ENCODE results near the gene HNF4A.

DNA sequence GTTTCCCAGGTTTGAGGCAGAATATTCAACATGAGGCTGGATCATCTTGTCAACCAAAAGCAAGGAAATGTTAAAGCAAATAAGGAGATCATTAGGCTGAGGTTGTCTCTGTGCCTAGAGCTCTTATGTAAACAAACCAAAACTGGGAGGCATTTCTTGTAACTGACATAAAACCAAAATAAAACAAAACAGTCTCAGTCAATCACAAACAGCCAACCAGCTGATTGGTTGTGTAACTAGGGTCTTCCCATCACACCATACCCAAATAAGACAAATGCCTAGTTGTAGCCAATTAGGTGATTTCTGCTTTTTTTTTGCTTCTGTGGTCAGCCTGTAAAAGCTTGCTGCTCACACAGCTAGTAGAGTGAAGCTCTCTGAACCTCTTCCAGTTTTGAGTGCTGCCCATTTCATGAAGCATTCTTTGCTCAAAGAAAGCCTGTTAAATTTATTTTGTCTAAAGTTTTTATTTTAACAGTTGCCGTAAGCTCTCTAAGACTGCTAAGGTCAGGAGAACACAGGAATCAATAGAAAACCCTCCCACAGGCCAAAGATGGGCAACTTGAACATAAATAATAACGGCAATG is 35.6 kb upstream of the HNF4A start:
- TF ChIP-seq, protein P1, sequence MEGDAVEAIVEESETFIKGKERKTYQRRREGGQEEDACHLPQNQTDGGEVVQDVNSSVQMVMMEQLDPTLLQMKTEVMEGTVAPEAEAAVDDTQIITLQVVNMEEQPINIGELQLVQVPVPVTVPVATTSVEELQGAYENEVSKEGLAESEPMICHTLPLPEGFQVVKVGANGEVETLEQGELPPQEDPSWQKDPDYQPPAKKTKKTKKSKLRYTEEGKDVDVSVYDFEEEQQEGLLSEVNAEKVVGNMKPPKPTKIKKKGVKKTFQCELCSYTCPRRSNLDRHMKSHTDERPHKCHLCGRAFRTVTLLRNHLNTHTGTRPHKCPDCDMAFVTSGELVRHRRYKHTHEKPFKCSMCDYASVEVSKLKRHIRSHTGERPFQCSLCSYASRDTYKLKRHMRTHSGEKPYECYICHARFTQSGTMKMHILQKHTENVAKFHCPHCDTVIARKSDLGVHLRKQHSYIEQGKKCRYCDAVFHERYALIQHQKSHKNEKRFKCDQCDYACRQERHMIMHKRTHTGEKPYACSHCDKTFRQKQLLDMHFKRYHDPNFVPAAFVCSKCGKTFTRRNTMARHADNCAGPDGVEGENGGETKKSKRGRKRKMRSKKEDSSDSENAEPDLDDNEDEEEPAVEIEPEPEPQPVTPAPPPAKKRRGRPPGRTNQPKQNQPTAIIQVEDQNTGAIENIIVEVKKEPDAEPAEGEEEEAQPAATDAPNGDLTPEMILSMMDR (conservative IDR thresholded peaks at IDR 0.05; ENCODE audit: low read depth, low read length) = no peak
- TF ChIP-seq POLR2A (IDR thresholded peaks at IDR 0.05; ENCODE audit: low read depth, low read length) = no peak
- TF ChIP-seq RAD21 (IDR thresholded peaks at IDR 0.05; ENCODE audit: low read length) = no peak
- TF ChIP-seq CEBPB (IDR thresholded peaks at IDR 0.05; ENCODE audit: low read depth, low read length) = no peak
- TF ChIP-seq SMC3 (IDR thresholded peaks at IDR 0.05; ENCODE audit: low read depth, low read length) = no peak
- TF ChIP-seq, protein P2, sequence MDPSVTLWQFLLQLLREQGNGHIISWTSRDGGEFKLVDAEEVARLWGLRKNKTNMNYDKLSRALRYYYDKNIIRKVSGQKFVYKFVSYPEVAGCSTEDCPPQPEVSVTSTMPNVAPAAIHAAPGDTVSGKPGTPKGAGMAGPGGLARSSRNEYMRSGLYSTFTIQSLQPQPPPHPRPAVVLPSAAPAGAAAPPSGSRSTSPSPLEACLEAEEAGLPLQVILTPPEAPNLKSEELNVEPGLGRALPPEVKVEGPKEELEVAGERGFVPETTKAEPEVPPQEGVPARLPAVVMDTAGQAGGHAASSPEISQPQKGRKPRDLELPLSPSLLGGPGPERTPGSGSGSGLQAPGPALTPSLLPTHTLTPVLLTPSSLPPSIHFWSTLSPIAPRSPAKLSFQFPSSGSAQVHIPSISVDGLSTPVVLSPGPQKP (IDR thresholded peaks at IDR 0.05; ENCODE audit: borderline replicate concordance, low read depth, low read length) = no peak
- no peak for TF ChIP-seq MAZ (IDR thresholded peaks at IDR 0.05; ENCODE audit: borderline replicate concordance, low read depth, low read length)
- TF ChIP-seq FOS (IDR thresholded peaks at IDR 0.05; ENCODE audit: low read depth, low read length) = no peak
- TF ChIP-seq MAFK (IDR thresholded peaks at IDR 0.05; ENCODE audit: low read depth, low read length) = no peak
- no peak for TF ChIP-seq NFE2L2 (IDR thresholded peaks at IDR 0.05; ENCODE audit: low read depth, low read length)
- TF ChIP-seq, protein P3, sequence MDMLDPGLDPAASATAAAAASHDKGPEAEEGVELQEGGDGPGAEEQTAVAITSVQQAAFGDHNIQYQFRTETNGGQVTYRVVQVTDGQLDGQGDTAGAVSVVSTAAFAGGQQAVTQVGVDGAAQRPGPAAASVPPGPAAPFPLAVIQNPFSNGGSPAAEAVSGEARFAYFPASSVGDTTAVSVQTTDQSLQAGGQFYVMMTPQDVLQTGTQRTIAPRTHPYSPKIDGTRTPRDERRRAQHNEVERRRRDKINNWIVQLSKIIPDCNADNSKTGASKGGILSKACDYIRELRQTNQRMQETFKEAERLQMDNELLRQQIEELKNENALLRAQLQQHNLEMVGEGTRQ (IDR thresholded peaks at IDR 0.05; ENCODE audit: low read depth, low read length) = no peak
- no peak for TF ChIP-seq RCOR1 (IDR thresholded peaks at IDR 0.05; ENCODE audit: insufficient replicate concordance, low read length)
- no peak for TF ChIP-seq BHLHE40 (IDR thresholded peaks at IDR 0.05; ENCODE audit: low read depth, low read length)
- no peak for TF ChIP-seq CHD1 (IDR thresholded peaks at IDR 0.05; ENCODE audit: low read depth, low read length)
